GM12801 (cell line): ENCODE data around the gene OPCML.

Experiments used
- TF ChIP-seq, protein P1 (sequence below): IDR thresholded peaks from one replicate; pipeline ENCODE4 v1.5.1; 2011; ENCODE audit warnings: control low read depth; ENCODE audit not compliant: insufficient read length; ENCODE audit errors: extremely low read depth

The OPCML gene

DNA sequence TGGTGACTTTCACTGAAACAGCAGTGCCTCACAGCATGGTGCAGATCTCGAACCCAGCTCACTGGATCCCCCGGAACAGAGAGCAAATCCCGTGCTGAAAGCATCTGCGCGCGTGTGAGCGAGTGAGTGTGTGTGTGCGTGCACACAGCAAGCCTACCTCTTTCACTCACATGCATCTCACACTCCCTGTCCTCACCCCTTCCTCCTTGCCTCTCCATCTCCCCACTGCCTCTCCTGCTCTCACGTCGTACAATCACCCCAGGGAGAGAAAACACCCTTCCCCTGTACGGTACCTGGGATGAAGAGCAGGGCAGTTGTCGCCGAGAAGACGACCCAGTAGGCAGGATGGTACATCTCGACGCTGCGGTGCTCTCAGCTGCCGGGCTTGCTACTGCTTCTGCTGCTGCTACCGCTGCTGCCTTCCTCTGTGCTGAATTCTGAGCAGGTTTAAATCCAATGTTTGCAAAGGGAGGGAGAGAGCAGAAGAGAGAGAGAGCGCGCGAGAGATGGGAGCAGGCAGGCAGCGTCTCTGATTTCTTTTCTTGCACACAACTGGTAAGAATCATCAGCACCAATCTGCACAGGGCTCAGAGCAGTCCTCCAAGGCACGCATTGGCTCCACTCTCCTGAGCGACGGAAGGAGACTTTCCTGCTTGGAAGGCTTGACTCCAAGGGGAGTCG is at the start of gene OPCML:
TSS of gene OPCML (minus strand) at position 531 of the 681 bp plus-strand sequence.
- TF ChIP-seq, protein P1, sequence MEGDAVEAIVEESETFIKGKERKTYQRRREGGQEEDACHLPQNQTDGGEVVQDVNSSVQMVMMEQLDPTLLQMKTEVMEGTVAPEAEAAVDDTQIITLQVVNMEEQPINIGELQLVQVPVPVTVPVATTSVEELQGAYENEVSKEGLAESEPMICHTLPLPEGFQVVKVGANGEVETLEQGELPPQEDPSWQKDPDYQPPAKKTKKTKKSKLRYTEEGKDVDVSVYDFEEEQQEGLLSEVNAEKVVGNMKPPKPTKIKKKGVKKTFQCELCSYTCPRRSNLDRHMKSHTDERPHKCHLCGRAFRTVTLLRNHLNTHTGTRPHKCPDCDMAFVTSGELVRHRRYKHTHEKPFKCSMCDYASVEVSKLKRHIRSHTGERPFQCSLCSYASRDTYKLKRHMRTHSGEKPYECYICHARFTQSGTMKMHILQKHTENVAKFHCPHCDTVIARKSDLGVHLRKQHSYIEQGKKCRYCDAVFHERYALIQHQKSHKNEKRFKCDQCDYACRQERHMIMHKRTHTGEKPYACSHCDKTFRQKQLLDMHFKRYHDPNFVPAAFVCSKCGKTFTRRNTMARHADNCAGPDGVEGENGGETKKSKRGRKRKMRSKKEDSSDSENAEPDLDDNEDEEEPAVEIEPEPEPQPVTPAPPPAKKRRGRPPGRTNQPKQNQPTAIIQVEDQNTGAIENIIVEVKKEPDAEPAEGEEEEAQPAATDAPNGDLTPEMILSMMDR: no peak

DNA sequence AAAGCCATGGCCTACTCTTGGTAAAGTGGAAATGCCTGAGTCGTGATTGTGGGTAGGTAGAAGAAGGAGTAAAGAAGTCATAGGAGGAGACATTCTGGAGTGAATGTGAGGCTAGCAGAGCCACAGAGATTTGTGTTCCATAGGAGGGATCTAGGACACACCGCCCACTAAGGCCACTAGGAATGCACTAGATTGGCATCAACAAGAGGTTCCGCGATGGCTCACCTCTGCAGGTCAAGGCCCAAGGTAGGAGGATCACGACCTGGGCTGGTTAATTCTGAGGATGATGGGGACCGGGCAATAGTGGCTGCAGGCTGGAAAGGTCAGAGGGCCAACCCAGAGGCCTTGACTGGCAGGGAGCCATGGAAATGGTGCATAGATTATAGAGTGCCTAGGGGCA is 48.8 kb upstream of the OPCML start:
- TF ChIP-seq, protein P1: no peak

DNA sequence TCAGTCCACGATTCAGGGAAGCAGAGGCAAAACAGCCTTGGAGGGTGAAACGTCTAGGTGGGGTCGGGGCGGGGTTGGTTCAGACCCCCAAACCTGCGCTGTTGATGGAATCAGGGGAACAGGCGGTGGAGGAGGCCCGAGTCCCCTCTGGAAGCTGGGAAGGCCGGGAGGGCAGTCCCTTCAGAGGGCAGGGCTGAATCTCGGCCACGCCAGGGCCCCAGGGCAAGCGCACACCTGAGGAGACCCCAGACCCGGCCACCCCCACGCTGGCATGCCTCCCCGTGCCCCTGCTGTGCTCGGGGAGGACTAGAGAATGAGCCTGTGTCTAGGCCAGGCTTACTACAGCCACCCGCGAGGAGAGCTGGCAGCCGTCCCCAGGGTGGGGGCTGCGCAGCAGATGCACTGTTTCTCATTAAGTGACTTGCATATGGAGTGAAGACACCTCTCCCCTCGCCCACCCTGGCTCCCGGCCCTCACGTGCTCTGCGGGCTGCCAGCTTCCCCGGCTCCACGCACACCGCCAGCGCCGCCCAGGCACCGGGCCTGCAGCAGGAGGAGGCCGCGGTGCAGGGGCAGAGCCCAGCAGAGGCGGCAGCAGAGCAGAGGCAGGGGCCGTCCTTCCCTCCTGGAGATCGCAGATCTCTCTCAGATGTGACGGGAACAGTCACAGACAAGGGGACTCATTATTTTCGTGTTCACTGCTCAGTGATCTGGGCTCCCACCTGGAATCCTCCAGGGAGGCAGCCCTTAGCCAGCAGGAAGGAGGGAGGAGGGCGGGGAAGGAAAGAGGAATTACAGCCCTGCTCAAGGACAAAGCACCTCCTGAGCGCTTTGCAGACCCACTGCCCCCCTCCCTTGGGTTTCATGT is 47.1 kb upstream of the OPCML start:
- TF ChIP-seq, protein P1: no peak

DNA sequence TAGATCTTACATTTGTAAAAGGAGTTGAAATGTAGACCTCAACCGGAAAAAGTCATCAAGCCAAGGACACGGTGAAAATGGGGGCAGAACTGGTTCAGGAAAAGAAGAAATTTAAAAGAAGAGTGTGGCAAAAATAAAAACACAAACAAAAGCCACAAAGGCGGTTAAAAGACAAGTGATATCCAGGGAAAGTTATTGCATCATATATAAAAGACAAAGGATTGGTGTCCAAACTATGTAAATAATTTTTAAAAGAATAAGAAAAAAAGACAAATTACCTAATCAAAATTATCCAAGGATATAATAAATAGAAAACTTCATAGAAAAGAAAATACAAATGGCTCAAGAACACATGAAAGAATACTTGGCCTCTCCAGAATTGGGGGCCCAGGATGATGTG is 45.1 kb upstream of the OPCML start:
- TF ChIP-seq, protein P1: no peak

DNA sequence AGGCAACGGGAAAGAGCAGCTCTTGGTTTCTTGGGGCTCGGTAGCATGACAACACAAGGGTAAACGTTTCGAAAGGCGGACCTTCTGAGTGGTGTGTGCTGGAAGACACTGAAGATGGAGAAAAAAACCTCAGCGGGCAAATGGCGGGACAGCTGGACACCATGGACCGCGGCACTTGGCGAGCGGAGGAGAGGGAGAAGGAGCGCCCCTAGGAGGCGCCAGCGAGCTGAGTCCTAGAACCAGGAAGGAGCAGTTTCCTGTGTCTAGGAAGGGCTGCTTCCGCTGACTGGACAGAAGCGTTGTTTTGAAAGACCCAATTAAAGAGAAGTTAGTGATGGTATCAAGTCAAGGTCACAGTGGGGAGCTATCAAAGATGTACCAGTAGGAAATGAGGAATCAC is 44.0 kb upstream of the OPCML start:
- TF ChIP-seq, protein P1: no peak

DNA sequence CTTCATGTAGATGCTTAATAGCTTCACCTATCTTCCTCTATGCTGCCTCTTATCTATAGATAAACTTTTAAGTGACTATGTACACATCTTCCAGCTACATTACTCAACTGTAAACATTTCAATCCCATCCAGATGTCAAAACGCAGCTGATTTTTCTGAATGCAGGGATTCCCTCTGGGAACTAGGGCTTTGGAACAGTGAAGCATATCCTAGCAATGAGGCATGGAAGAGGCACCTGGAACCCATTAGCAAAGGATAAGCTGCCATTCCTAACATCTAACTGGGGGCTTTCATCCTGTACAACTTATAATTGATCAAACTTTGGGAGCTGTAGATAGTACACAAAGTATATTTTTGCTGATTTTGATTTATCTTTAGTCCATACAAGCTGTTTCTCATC is 40.8 kb upstream of the OPCML start:
- TF ChIP-seq, protein P1: no peak

DNA sequence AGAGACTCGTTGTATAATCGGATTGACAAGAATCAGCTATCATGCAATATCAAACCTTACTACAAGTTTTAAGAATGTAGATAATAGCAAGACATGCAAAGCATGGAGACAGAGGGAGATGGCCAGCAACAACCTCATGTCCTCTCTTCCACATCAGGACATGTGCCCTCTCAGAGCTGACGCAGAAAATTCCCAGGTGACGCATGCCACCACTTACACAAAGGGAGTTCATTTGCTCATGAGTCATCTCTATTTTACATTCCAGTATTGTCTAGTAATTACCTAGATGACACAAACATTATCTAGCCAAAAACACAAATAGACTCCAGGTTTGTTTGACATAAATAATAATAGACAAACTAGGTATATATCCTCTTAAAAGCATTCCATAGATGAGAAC is 38.1 kb upstream of the OPCML start:
- TF ChIP-seq, protein P1: no peak
